Endothelial cell (in vitro differentiated cells): ENCODE data around the gene NPFFR1. TPM values are rescaled to one million over a fixed set of nuclear protein-coding genes. Genes with fewer than 3 reads are reported as not detected.
"Not testable (repeated sequence)": the region's sequence is repeated elsewhere in the genome, so short reads cannot be mapped to it uniquely, and the experiment has no call there.

Experiments
- DNase-seq: peaks from one replicate; pipeline ENCODE4 v3.0.0; 2021; ENCODE audit warnings: low spot score
- H3K27ac Mint-ChIP-seq: one replicate; pipeline ENCODE4 v1.8.0; 2021; ENCODE audit warnings: mixed read lengths, inconsistent platforms; ENCODE audit not compliant: unreplicated experiment
- H3K27me3 Mint-ChIP-seq: one replicate; pipeline ENCODE4 v1.8.0; 2021; ENCODE audit warnings: mild to moderate bottlenecking, moderate library complexity, mixed read lengths, inconsistent platforms; ENCODE audit not compliant: unreplicated experiment
- H3K36me3 Mint-ChIP-seq: one replicate; pipeline ENCODE4 v1.8.0; 2021; ENCODE audit warnings: mild to moderate bottlenecking, low read depth, mixed read lengths, inconsistent platforms; ENCODE audit not compliant: unreplicated experiment
- H3K4me1 Mint-ChIP-seq: one replicate; pipeline ENCODE4 v1.8.0; 2021; ENCODE audit warnings: mild to moderate bottlenecking, mixed read lengths, inconsistent platforms; ENCODE audit not compliant: unreplicated experiment
- H3K4me3 Mint-ChIP-seq: one replicate; pipeline ENCODE4 v1.8.0; 2021; ENCODE audit warnings: mild to moderate bottlenecking, mixed read lengths, inconsistent platforms; ENCODE audit not compliant: unreplicated experiment
- H3K9me3 Mint-ChIP-seq: one replicate; pipeline ENCODE4 v1.8.0; 2021; ENCODE audit warnings: mixed read lengths, inconsistent platforms; ENCODE audit not compliant: unreplicated experiment
- total RNA-seq: library from RNA; stranded (reverse); fragmentation: NEBNext Ultra II Directional; extraction: Animal tissue kit (Norgen Biotek cat#: 25700); gene quantifications from one replicate; pipeline ENCODE4 v1.2.1, GENCODE V29; 2021; ENCODE audit not compliant: unreplicated experiment
- TF ChIP-seq, protein P1 (sequence below): fragments of 200-600 bp; sonication (generic); IDR thresholded peaks from one replicate; pipeline ENCODE4 v1.5.0; 2021; ENCODE audit warnings: antibody characterized with exemption; ENCODE audit not compliant: unreplicated experiment

The NPFFR1 gene
- total RNA-seq, 1 donor from 2014 or later: not detected

DNA sequence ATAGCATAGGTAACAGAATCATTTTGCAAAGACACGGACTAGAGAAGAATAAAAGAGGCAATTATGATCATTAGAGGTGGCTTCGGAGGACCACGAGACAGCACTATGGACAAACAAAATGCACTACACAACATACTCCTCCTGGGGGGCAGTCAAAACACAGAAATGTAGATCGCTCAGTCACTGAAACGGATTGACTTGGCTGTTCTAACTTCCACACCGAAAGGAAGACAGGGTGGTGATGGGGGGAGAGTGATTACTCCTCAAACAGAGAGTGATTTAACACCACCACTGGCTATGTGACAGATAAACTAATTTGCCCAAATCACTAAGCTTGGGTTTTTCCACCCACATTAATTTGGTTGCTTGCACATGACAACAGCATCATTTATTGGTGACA lies 36.4 kb downstream of the NPFFR1 start:
- DNase-seq: no peak
- Mint-ChIP-seq H3K4me1 (no peaks in the 10 kb centered on the region), H3K9me3 (no peaks in the 10 kb centered on the region), H3K4me3 (no peak overlapping the region), H3K36me3 (no peaks in the 10 kb centered on the region), H3K27ac (no peak overlapping the region), H3K27me3 (no peaks in the 10 kb centered on the region)
- TF ChIP-seq, protein P1, sequence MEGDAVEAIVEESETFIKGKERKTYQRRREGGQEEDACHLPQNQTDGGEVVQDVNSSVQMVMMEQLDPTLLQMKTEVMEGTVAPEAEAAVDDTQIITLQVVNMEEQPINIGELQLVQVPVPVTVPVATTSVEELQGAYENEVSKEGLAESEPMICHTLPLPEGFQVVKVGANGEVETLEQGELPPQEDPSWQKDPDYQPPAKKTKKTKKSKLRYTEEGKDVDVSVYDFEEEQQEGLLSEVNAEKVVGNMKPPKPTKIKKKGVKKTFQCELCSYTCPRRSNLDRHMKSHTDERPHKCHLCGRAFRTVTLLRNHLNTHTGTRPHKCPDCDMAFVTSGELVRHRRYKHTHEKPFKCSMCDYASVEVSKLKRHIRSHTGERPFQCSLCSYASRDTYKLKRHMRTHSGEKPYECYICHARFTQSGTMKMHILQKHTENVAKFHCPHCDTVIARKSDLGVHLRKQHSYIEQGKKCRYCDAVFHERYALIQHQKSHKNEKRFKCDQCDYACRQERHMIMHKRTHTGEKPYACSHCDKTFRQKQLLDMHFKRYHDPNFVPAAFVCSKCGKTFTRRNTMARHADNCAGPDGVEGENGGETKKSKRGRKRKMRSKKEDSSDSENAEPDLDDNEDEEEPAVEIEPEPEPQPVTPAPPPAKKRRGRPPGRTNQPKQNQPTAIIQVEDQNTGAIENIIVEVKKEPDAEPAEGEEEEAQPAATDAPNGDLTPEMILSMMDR: no peak

- Mint-ChIP-seq H3K27ac (no peak overlapping the region), H3K4me1 (no peaks in the 10 kb centered on the region), H3K27me3 (peaks cover 4% of the 10 kb centered on the region), H3K36me3 (peaks cover 8% of the 10 kb centered on the region), H3K9me3 (no peaks in the 10 kb centered on the region), H3K4me3 (no peak overlapping the region)
- DNase-seq: no peak
- TF ChIP-seq, protein P1: no peak
These were observed 42.7 kb downstream of the NPFFR1 start for GRCh38 chr10:70241081-70241480.

DNA sequence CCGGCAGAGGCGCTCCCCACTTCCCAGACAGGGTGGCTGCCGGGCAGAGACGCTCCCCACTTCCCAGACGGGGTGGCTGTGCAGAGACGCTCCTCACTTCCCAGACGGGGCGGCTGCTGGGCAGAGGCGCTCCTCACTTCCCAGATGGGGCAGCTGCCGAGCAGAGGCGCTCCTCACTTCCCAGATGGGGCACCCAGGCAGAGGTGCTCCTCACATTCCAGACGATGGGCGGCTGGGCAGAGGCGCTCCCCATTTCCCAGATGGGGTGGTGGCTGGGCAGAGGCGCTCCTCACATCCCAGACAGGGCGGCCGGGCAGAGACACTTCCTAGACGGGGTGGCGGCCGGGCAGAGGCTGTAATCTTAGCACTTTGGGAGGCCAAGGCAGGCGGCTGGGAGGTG lies 43.8 kb downstream of the NPFFR1 start:
- not testable (repeated sequence) for DNase-seq, H3K27ac Mint-ChIP-seq, H3K27me3 Mint-ChIP-seq, H3K4me3 Mint-ChIP-seq, H3K4me1 Mint-ChIP-seq, H3K36me3 Mint-ChIP-seq, H3K9me3 Mint-ChIP-seq

DNA sequence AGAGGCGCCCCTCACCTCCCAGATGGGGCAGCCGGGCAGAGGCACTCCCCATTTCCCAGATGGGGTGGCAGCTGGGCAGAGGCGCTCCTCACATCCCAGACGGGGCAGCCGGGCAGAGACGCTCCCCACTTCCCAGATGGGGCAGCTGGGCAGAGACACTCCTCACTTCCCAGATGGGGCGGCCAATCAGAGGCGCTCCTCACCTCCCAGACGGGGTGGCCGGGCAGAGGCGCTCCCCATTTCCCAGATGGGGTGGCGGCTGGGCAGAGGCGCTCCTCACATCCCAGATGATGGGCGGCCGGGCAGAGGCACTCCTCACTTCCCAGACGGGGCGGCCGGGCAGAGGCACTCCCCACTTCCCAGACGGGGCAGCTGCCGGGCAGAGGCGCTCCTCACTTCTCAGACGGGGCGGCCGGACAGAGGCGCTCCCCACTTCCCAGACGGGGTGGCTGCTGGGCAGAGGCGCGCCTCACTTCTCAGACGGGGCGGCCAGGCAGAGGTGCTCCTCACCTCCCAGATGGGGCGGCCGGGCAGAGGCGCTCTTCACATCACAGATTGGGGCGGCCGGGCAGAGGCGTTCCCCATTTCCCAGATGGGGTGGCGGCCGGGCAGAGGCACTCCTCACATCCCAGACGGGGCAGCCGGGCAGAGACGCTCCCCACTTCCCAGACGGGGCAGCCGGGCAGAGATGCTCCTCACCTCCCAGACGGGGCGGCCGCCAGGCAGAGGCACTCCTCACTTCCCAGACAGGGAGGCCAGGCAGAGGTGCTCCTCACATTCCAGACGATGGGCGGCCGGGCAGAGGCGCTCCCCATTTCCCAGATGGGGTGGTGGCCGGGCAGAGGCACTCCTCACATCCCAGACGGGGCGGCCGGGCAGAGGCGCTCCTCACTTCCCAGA lies 44.5 kb downstream of the NPFFR1 start:
- not testable (repeated sequence) for H3K4me1 Mint-ChIP-seq, DNase-seq, H3K36me3 Mint-ChIP-seq, H3K4me3 Mint-ChIP-seq, H3K9me3 Mint-ChIP-seq, H3K27me3 Mint-ChIP-seq, H3K27ac Mint-ChIP-seq

DNA sequence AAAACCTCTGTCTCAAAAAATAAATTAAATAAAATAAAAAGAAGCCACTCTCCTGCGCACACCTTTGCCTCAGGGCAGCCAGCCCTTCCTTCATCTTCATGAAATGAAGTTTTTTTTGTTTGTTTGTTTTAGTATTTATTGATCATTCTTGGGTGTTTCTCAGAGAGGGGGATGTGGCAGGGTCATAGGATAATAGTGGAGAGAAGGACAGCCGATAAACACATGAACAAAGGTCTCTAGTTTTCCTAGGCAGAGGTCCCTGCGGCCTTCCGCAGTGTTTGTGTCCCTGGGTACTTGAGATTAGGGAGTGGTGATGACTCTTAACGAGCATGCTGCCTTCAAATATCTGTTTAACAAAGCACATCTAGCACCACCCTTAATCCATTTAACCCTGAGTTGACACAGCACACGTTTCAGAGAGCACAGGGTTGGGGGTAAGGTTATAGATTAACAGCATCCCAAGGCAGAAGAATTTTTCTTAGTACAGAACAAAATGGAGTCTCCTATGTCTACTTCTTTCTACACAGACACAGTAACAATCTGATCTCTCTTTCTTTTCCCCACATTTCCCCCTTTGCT lies 45.8 kb downstream of the NPFFR1 start:
- not testable (repeated sequence) for H3K4me3 Mint-ChIP-seq, DNase-seq, H3K27ac Mint-ChIP-seq, H3K36me3 Mint-ChIP-seq, H3K27me3 Mint-ChIP-seq, H3K4me1 Mint-ChIP-seq, H3K9me3 Mint-ChIP-seq

DNA sequence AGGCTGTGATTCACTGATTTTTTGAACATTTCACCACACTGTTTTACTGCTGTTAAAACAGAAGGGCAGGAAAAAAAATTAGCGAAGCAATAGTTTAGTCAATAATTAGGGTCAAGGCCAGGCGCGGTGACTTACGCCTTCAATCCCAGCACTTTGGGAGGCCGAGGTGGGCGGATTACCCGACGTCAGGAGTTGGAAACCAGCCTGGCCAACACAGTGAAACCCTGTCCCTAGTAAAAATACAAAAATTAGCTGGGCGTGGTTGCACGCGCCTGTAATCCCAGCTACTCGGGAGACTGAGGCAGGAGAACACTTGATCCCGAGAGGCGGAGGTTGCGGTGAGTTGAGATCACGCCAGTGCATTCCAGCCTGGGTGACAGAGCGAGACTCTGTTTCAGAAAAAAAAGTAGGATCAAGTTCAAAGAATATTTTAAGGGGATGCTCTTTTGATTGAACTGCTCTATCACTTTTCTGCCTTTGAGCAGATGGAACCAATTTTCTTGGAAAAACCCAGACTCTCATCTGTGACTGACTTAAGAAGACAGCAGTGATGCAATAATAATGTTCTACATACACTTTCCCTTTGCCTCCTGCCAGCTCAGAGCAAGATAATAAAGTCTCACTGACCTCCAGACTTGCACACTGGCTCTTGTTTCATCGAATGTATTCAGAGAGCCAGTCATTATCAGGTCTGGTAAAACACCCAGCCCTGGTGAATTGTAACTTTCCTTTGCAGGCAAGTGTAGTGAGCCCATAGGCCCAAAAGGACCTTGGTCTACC lies 48.9 kb downstream of the NPFFR1 start:
- Mint-ChIP-seq H3K36me3 (peaks cover 8% of the 10 kb centered on the region), H3K27me3 (peaks cover 2% of the 10 kb centered on the region), H3K27ac (no peak overlapping the region), H3K4me1 (peaks cover 12% of the 10 kb centered on the region), H3K9me3 (no peaks in the 10 kb centered on the region), H3K4me3 (peak overlapping the region; percentile 5)
- no peak for DNase-seq
- TF ChIP-seq, protein P1: no peak
